GM19238 (cell line): ENCODE results near the gene RIPK3.
"Not testable (repeated sequence)": the region's sequence is repeated elsewhere in the genome, so short reads cannot be mapped to it uniquely, and the experiment has no call there.

Experiments
- DNase-seq: peaks from one replicate; pipeline ENCODE4 v3.0.0; 2011; ENCODE audit warnings: low spot score; ENCODE audit not compliant: insufficient read length

Gene RIPK3

GRCh38 chr14:24348186-24348585, 8.4 kb upstream of the RIPK3 start:
- DNase-seq: no peak

DNA sequence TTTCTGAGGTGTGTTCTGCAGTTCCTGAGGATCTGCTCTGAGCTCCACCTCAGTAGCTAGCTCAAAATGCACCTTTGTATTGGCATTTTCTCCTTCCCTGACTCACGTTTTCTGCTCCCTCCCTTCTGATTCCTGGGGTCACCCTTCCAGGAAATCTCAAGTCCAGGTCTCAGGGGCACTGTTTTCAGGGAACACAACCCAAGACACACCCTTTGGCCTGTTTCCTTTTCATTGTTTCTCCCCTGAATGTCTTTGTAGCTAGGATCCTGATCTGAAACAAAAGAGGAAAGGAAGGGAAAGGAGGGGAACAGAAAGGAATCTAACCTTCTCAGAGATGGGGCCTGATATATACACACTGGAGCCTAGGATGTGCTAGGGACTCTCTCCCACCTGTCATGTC, 7.3 kb upstream of the RIPK3 start:
- DNase-seq: no peak

DNA sequence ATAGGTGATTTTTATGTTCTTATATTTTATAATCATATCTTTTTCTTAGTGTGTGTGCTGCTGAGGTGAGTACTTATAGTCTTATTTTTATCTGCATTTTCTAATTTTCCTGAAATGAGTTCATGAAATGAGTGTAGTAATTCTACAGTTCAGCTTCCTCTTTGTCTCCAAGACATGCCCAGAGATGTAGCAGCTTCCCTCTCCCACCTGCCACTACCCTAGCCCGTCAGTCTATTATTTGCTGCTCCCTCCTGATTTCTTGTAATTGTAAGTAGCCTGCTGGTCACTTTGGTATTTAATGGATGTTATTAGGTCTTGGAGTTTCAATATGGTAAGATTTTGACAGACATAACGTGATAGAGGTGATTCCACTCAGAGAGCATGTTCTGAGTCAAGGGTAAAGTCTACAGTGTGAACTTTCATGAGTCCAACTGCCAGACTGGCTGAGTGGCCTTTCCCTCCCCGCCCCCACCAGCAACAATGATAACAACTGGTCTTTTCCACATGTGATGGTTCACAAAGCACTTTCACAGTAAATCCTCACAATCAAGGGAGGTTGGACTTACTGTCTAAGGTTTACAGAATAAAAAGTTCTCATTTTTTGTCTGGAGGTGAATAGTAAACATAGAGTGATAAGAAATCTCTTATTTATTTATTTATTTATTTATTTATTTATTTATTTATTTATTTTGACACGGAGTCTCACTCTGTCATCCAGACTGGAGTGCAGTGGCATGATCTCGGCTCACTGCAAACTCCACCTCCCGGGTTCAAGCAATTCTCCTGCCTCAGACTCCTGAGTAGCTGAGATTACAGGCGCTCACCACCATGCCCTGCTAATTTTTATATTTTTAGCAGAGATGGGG, 4.2 kb upstream of the RIPK3 start:
- DNase-seq: no peak

GRCh38 chr14:24342889-24343288, 3.1 kb upstream of the RIPK3 start:
- DNase-seq: no peak

- DNase-seq: no peak
Observed at GRCh38 chr14:24340606-24341005, 815 bp upstream of the RIPK3 start.

DNA sequence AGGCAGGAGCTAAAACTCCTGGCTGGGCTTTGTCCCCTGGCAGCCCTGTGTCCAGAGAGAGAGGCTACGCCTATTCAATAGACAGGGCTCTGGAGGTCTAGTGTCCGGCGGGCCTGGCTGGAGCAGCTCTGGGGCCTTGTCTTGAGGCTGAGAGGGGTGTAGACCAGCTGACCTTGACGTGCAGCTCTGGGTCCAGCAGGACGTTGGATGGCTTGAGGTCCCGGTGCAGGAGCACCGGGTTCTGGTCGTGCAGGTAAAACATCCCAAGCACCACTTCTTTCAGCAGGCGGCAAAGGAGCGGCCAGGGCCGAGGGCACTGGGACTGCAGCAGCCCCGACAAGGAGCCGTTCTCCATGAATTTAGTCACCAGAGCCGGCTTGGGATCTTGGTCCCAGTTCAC, 948 bp downstream of the RIPK3 start:
- DNase-seq: no peak

GRCh38 chr14:24337824-24338175, 2.0 kb downstream of the RIPK3 start:
- DNase-seq: no peak

DNA sequence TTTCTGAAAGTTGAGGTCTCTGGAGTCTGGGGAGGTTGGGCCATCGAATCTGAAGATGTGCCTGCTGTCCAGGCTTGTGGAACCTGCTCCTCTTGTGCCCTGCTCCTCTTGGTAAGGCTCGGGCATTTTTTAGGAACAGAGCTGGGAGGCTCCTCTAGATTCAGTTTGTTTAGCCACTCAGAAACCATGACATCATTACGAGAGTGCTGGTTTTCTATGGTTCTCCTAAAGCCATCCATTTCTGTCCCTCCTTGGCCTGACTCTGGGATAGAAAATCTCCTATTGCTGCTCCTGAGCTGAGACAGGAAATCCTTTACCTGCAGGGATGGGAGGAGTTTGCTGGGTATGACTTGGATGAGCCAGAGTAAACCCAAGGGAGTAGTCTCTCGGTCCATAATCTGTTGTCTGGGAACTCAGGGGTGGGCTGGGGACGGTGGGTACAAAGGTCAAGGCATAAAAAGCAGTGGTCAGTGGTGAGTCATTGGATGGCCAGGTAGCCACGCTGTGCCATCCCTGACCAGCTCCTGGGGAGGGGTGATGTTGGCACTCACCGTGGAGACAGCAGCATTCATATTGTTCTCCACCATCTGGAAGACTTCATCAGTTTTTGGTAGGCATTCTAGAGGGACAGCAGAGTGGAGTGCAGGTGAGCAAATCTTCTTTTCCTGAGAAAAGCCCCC, 2.5 kb downstream of the RIPK3 start:
- no peak for DNase-seq

GRCh38 chr14:24335461-24336171, 4.2 kb downstream of the RIPK3 start:
- no peak for DNase-seq

DNA sequence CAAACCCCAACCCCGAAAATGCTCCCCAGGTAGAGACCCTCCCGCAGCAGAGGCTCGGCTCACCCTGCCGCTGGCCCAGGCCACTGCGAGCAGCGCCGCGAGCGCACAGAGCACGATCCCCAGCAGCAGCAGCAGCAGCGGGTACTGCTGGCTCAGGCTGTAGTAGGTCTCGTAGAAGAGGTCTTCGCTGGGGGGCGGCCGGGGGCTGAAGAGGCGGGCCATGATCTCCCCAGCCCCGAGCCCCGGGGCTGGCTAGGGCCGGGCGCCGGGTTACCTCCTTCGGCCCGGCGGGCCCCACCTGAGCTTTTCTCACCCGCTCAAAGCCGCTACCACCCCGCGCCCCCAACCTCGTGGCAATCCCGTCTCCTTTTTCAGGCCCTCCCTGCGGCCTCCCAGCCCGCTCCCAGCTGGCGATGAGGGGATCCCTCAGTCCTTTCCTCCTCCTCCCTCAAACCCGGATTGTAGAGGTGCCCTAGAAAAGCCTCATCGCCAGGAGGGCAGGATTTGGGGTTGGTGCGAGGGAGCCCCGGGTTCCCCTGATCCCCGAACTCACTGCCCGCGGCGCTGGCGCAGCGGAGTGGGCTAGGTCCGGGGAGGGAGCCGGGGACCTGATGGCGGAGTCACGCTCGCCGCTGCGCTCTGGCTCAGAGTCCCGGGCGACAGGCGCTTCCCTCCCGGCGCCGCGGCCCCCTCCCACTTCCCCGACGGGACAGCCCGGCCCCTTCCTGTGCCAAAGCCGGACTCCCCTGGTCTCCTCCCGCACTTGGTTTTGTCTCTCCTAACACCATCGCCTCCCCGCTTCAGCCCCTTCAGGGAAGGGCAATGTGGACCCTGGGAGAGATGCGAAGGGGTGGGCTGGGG, 5.1 kb downstream of the RIPK3 start, which contains the start of gene ADCY4:
TSS of gene ADCY4 (minus strand) at position 641 of the 861 bp plus-strand sequence. CDS start at position 222, 419 bp downstream.
- DNase-seq: no peak

- peak; percentile 93 for DNase-seq
Observed at GRCh38 chr14:24332268-24332993, 7.4 kb downstream of the RIPK3 start.

GRCh38 chr14:24331731-24332267, 8.0 kb downstream of the RIPK3 start:
- no peak for DNase-seq

GRCh38 chr14:24330973-24331674, 8.7 kb downstream of the RIPK3 start:
- no peak for DNase-seq

DNA sequence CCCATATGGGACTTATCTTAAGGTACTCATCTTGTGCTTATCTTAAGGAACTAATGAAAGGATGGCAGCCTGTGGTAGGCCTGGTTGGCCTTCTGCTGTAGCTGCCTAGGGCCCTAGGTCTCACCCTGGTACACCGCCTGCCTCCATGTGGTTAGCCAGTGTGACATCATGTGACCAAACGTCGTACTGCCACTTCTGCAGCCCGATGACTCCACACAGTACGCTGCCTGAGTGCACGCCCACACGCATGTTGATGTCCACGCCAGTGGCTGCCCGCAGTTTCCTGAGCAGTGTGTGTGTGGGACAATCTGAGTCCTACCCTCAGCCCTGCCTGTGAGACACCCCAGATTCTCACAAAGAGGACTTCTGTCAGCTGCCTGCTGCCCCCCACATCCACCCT, 10.1 kb downstream of the RIPK3 start:
- DNase-seq: no peak

DNA sequence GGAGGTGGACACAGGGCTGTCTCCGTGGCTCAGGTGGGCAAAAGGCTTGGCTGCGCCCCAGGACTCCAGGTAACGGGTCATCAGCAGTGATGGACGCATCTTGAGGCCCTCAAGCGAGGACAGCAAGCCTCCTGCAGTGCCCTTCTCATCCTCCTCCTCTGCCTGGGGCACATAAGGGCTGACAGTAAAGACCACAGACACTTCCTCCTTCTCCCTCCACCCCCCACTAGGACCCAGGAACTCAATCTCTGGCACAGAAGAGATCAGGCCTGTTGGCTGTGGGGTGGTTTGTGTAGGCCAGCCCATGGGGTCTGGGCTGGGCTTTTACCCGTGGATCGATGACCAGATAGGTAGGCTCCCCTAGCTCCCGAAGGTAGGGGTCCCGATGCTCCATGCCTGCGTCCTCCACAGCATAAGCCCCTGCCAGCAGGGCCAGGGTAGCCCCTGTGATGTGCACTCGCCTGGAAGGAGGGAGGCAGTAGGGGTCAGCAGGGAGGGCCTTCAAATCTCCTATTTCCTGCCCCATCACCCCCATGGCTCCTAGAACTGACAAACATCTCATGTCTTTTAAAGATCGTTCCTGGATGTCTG, 10.6 kb downstream of the RIPK3 start:
- no peak for DNase-seq

GRCh38 chr14:24327914-24328313, 11.9 kb downstream of the RIPK3 start:
- not testable (repeated sequence) for DNase-seq

- DNase-seq: no peak
Observed at GRCh38 chr14:24327303-24327702, 12.5 kb downstream of the RIPK3 start.

GRCh38 chr14:24325963-24326362, 13.8 kb downstream of the RIPK3 start:
- DNase-seq: no peak

- DNase-seq: no peak
Observed at GRCh38 chr14:24325041-24325530, 14.7 kb downstream of the RIPK3 start.
